ENCODE data around the gene SKAP2.
"Not testable (repeated sequence)": the region's sequence is repeated elsewhere in the genome, so short reads cannot be mapped to it uniquely, and the experiment has no call there.

The SKAP2 gene

DNA sequence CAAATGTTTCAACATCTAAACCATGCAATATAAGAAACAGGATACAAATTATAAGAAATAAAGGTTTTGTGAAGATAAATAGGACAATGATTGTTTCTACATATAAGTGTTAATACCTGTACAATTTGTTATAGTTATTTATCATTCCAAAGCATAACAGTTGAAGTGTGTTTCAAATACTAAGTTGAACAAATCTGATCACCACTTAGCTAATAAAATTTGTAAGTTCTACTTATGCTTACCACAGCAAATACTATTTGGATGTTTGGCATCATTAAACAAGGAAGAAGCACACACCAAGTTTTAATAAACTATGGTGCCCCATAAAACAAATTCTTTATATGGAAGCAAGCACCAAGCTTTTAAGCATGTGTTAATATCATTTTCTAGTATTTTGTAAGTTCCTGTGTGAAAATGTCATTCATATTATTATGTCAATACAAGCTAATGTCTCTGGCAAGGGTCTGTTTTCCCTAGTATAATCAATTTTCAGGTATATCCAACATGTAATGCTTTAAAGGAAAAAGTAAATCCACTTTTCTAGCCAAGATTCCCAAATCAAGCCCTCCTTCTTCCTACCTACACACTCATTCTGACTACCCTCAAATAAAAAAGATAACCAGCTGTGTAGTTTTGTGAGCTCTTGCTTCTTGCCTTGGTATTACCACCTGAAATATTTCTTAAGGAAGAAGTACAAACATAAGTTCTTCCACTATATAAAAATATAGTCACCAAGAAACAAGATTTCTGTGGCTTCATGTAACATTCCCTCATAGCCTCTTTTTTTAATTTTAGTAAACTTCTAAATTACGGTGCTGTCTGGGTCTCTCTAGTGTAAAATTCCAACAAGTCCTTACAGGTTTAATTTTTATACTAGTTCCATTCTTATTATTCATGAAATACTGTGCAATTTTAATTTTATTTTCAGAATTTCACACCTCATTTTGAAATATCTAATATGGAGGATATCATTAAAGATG lies 9.2 kb downstream of the SKAP2 start:
- in situ Hi-C loops (cut with MboI; ENCODE audit: low sequenced_read_pairs, unreplicated experiment) = loop anchor here (10.0 kb wide), 1 partner anchor 300 kb away; the partner anchor contains the start of genes HOXA3 and HOXA7
- DNase-seq (ENCODE audit: low spot score) = no peak
- TF ChIP-seq, protein P1, sequence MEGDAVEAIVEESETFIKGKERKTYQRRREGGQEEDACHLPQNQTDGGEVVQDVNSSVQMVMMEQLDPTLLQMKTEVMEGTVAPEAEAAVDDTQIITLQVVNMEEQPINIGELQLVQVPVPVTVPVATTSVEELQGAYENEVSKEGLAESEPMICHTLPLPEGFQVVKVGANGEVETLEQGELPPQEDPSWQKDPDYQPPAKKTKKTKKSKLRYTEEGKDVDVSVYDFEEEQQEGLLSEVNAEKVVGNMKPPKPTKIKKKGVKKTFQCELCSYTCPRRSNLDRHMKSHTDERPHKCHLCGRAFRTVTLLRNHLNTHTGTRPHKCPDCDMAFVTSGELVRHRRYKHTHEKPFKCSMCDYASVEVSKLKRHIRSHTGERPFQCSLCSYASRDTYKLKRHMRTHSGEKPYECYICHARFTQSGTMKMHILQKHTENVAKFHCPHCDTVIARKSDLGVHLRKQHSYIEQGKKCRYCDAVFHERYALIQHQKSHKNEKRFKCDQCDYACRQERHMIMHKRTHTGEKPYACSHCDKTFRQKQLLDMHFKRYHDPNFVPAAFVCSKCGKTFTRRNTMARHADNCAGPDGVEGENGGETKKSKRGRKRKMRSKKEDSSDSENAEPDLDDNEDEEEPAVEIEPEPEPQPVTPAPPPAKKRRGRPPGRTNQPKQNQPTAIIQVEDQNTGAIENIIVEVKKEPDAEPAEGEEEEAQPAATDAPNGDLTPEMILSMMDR (IDR thresholded peaks at IDR 0.05; ENCODE audit: borderline replicate concordance, control extremely low read depth, extremely low read depth, insufficient read depth, missing control alignments) = no peak

DNA sequence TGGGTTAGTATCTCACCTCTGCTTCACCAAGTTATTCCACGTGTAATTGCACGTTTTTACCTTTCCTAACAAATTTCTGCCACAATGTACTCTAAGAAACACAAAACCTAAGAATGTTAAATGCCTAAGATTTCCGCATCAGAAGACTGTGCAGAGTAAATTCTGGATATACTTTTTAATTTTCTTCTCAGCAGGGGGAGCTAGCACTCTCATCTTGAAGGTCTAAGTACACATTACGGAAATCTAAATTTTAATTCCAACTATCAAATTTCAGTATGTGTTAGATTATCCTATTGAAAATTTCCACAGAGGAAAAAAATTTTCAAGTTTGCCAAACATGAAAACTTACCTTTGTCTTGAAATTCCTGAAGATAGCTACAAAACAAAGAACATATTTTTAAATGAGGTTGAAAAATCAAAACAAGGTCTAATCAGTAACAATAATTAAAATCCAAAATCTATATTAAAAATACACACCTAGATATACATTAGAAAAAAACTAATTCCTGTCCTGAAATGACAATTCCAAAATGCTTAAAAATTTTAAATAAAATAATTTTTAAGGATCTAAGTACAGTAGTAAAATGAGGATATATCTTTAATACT lies 10.5 kb downstream of the SKAP2 start:
- no peak for DNase-seq (ENCODE audit: low spot score)
- TF ChIP-seq, protein P1 (IDR thresholded peaks at IDR 0.05; ENCODE audit: borderline replicate concordance, control extremely low read depth, extremely low read depth, insufficient read depth, missing control alignments) = no peak
- in situ Hi-C loops (cut with MboI; ENCODE audit: low sequenced_read_pairs, unreplicated experiment) = loop anchor here (10.0 kb wide), 1 partner anchor 301 kb away; the partner anchor contains the start of genes HOXA3 and HOXA7

DNA sequence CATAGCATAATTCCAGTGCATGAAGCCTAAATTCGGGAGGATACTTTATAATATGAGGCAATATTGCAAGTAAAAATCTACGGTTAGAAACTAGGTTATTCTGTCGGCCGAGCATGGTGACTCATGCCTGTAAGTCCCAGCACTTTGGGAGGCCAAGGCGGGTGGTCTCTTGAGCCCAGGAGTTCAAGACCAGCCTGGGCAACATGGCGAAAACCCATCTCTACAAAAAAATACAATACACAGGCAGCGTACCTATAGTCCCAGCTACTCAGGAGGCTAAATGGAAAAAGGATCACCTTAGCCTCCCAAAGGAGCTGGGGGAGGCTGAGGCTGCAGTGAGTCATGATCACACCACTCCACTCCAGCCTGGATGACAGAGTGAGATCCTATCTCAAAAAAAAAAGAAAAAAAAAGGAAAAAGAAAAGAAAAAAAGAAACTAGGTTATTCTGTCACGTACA lies 14.2 kb downstream of the SKAP2 start:
- TF ChIP-seq, protein P1 (IDR thresholded peaks at IDR 0.05; ENCODE audit: borderline replicate concordance, control extremely low read depth, extremely low read depth, insufficient read depth, missing control alignments) = no peak
- in situ Hi-C loops (cut with MboI; ENCODE audit: low sequenced_read_pairs, unreplicated experiment) = loop anchor here (10.0 kb wide), 1 partner anchor 305 kb away; the partner anchor contains the start of genes HOXA3 and HOXA7
- no peak for DNase-seq (ENCODE audit: low spot score)

DNA sequence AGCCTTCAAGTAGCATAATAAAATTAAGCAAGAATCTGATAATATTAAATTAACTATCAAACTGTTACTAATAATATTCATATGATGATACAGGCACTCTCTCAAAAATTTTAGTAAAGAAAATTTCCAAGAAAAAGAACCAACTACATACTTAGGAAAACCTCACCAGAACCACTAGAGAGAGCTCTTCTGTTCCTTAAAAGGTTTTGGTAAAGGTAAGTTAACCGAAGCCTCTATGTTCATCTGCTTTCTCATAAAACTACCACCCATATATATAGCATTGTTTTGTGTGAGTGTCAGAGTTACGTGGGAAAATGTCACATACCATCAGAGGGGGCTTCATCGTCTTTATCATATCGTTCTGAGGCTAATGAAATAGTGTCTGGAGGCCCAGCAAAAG lies 20.7 kb downstream of the SKAP2 start:
- in situ Hi-C loops (cut with MboI; ENCODE audit: low sequenced_read_pairs, unreplicated experiment) = no loop called here
- TF ChIP-seq, protein P1 (IDR thresholded peaks at IDR 0.05; ENCODE audit: borderline replicate concordance, control extremely low read depth, extremely low read depth, insufficient read depth, missing control alignments) = no peak
- no peak for DNase-seq (ENCODE audit: low spot score)

DNA sequence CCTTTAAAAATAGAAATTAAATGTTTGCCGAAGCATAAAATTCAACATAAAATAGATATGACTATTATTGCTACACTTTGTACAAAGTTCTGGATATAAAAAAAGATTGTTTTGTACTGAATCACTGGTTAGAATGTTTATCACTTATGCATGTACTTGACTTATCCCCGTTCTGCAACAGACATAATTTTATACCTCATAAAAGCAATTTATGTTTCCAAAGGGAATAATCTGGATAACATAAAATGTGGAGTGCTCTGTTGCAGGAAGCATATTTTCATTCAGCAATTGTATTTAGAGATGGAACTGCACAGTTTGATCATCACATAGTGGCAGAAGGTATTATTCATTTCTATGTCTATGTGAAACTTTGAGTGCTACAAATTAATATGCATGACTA lies 21.5 kb downstream of the SKAP2 start:
- DNase-seq (ENCODE audit: low spot score) = no peak
- in situ Hi-C loops (cut with MboI; ENCODE audit: low sequenced_read_pairs, unreplicated experiment) = no loop called here
- TF ChIP-seq, protein P1 (IDR thresholded peaks at IDR 0.05; ENCODE audit: borderline replicate concordance, control extremely low read depth, extremely low read depth, insufficient read depth, missing control alignments) = no peak

DNA sequence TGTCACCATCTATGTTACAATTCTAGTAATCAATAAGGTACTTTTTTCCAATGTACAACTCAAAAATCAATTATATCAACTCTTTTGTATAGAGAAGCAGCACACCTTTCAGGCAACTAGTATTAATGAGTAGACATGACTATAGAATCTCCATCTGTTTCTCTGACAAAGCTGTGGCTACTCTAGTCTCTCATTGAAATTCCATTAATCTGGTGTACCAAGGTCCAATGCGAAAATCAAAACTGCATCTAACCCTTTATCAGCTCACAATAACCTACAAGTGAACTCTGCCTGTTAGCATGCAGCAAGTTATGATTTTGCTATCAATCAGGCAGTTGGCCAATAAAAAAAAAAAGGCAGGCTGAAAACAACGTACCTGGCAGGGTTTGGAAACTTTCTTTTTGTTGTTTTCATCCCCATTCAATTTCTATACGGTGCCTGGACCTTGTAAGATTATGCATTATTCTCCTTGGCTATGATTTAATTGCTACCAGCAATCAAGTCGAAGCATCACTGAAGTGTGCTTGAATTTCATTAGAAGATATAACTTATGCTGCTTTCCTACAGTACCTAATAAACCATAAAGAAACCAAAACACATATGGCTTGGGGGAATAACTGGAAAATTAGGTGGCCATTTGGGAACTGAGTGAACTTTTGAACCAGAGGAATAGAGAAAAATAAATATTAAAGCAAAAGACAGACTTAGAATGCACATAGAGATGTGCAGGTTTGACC lies 23.2 kb downstream of the SKAP2 start:
- in situ Hi-C loops (cut with MboI; ENCODE audit: low sequenced_read_pairs, unreplicated experiment) = no loop called here
- TF ChIP-seq, protein P1 (IDR thresholded peaks at IDR 0.05; ENCODE audit: borderline replicate concordance, control extremely low read depth, extremely low read depth, insufficient read depth, missing control alignments) = no peak
- DNase-seq (ENCODE audit: low spot score) = no peak

DNA sequence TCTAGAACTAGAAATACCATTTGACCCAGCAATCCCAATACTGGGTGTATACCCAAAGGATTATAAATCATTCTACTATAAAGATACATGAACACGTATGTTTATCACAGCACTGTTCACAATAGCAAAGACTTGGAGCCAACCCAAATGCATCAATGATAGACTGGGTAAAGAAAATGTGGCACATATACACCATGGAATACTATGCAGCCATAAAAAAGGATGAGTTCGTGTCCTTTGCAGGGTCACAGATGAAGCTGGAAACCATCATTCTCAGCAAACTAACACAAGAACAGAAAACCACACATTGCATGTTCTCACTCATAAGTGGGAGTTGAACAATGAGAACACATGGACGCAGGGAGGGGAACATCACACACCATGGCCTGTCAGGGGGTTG lies 27.6 kb downstream of the SKAP2 start:
- DNase-seq (ENCODE audit: low spot score); in situ Hi-C loops (cut with MboI; ENCODE audit: low sequenced_read_pairs, unreplicated experiment): not testable (repeated sequence)

Data from GM13976 (cell line).